Esophagus mucosa (tissue), 1 donor: ENCODE data around the gene LGI4. TPM values are rescaled to one million over a fixed set of nuclear protein-coding genes. Genes with fewer than 3 reads are reported as not detected.
A peak's percentile ranks its signal among the peaks of the same experiment; 100 is the strongest.
"Not testable (repeated sequence)": the region's sequence is repeated elsewhere in the genome, so short reads cannot be mapped to it uniquely, and the experiment has no call there.

Experiments used
- ATAC-seq: fragments of 200-7000 bp; cut with Tn5 transposase; one replicate; pipeline ENCODE4 v1.9.1; 2020
- total RNA-seq: library from RNA; stranded (reverse); gene quantifications from one replicate; pipeline ENCODE4 v1.2.4, GENCODE V29; 2023
- donor health status: DM: yes; HTN: yes; CAD: no.

Gene LGI4
- total RNA-seq, 1 donor from 2014 or later, result 1.4 TPM

DNA sequence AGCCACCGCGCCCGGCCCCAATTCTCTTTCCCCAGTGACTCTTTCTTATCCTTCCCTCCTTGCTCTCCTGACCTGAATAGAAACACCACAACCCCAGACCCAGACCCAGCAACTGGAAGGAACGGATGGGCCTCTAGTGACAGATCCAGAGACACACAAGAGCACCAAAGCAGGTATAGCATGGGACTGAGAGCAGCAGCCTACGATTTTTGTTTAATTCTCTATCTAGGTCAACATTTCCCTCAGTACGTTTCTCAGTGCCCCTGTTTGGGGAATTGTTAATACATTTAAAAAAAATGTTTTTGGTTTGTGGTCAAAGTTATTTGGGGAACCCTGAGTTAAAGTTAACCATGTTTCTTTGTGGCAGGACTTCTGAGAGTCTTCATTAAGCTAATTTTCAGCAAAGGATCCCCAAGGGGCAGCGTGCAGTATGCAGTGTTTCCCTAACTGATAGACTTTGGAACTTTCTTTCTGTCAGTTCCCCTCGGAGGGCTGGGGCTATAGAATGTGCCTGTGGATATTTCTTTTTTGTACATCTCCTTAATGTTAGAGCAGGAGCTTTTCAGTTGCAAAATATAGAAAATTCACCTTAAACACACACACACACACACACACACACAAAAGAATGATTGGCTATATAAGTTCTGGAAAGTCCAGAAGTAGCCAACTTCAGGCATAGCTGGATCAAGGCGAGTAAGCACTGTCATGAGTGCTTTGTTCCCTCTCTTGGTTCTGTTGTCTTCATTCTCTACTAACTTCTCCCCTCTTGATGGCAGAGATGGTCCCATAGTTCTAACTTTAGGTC lies 26.0 kb upstream of the LGI4 start:
- no peak for ATAC-seq

DNA sequence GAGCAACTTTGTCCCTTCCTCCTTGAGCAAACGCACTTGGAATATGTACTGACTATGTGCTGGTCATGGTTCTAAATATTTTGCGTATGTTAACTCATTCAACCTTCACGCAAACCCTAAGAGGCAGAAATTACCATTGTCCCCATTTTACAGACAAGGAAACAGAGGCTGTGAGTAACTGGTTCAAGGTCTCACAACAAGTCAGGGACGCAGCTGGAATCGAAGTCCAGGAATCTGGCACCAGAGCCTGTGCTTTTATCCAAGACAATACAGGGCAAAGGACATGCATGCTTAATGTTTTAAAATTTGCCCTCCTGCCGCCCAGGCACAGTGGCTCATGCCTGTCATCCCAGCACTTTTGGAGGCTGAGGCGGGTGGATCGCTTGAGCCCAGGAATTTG lies 24.7 kb upstream of the LGI4 start:
- no peak for ATAC-seq

DNA sequence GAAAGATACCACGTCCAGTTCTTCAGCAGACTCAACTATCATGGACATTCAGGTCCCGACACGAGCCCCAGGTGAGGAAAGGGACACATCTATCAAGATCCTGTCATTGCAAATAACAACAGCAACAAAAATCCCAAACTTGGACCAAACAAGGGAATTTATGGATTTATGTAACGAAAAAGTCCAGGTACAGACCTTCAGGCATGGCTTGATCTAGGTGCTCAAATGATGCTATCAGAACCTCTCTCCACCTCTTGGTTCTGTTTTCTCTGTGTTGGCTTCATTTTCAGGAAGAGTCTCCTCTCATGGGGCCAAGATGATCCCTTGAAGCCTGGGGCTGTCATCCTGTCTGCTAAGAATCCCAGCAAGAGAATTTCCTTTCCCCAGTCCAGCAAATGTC lies 22.6 kb upstream of the LGI4 start:
- no peak for ATAC-seq

DNA sequence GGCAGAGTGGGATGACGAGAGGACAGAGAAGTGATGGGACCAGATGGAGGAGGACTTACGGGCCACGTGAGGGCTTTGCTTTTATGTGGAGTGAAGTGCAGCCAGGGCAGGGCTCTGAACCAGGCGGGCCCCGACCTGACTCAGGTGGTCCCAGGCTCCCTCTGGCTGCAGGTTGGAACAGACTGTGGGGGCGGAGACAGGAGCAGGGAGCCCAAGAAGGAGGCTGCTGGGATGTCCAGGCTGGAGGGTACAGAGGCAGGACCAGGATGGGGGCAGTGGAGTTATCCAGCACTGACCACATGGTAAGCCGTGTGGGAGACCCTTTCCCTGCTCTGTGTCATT lies 21.8 kb upstream of the LGI4 start:
- ATAC-seq, result no peak

DNA sequence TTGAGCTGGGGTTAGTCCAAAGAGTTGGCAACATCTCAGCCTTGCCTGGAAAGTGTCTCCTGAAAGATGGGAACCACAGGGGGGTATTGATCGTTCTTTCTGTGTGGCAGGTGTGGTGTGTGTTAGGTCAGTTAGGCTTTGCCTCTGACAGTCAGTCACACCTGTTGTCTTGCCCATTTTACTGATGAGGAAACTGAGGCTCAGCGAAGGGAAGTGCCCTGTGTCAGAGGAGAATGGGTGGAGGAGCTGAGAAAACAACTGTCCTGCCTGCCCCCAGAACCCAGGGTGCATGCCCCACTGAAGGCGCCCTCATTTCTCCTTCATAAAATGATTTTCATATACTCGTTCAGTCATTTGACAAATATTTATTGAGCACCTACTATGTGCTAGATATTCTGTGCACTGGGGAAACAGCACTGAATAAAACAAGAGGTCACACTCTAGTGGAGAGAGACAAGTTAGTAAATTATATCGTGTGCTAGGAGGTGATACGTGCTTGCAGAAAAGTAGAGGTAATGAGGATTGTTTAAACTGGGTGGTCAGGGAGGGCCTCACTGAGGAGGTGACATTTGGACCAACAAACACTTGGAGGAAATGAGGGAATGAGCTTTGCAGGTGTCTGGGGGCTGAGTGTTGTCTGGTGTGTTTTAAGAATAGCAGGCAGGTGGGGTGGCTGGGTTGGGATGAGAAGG lies 21.3 kb upstream of the LGI4 start:
- no peak for ATAC-seq

DNA sequence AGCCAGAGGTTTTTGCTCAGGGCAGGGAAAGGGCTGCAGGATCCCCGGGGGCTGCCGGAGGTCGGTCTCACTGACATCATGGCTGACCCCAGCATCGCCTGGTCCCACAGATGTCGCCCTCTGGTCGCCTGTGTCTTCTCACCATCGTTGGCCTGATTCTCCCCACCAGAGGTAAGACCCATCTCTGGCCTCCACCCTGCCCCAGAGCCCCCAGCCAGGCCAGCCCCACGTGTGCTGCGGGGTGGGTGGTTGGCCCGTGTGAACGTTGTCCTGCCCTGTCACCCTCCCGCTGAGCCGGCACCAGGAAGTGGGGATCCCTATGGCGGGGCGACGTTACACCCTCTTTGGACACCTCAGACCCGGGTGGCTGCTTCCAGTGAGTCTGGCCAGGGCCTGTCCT lies 20.6 kb upstream of the LGI4 start:
- ATAC-seq, result peak; percentile 56

DNA sequence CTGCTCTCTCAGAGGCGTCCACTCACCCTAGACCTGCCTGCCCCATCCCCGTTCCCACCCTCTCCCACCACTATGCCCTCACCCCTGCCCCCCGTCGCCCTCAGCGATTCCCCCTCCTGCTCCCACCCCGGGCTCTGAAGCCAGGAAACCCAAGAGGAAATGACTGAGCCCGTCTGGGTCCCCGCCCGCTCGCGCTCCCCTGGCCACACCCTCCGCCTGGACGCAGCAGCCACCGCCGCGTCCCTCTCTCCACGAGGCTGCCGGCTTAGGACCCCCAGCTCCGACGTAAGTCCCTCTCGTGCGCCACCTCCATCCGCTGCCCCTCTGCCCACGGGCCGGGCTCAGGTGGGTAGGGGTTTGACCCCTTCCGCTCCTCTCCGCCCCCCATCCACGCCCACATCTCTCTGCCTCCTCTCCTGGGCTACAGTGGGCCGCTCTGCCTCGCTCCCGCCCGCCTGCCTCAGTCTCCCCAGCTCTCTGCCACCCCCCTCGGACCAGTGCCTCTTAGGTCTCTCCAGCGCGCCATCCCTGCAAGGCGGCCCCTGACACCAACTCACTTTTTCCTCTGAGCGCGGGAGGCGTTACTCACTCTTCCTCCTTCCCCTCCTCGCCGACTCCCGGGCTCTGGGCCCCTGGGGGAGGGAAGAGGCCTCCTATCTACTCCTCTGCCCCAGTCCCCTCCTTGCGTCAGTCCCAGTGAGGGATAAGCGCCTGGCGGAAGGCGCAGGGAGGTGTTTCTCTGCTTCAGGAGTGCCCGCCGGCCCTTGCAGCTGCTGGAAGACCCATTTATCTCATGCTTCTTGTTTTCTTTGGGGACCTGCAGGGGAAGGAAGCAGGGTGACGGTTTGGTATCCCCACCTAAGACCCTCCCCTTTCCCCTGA lies 19.9 kb upstream of the LGI4 start, which contains the start of gene FXYD5:
Gene FXYD5, plus strand, starts transcription at position 211 of the 882 bp plus-strand sequence. CDS start 816 bp downstream, outside the sequence.
- peak; percentile 80 for ATAC-seq

DNA sequence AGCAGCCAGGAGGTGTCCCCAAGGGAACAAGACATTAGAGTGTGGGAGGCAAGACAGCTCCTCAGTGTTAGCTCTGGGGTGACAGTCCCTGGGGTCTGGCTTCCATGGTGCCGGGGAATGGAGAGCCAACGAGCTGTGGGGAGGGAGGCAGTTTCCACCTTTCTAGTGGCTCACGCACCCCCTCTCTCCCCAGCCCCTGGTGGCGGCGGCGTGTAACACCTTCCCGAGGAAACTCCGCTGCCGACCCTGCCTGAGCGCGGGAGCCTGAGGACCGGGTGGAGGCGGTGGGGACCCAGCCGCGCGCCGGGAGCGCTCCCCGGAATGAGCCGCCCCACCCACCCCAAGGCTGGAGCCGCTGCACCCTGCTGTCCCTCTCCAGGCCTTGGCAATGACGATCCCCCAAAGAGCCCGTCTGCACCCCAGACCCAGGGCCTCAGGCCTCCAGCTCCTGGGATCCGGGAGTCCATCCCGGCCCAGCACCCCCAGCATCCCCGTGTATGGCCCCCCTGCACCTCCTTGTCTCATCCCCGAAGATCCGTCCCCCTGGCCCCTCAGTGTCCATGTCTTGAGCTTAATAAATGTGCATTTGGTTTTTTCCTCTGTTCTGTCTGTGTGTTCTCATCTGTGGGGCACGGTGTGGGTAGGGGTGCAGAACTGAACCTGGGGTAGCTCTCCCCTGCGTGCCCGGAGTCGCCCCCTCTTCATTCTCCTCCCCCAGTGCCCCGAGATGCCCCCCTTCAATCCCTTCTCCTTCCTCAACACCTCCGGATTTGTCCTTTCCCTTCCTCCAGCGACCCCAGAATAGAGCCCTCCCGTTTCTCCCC lies 19.1 kb upstream of the LGI4 start:
- ATAC-seq, result peak; percentile 42

DNA sequence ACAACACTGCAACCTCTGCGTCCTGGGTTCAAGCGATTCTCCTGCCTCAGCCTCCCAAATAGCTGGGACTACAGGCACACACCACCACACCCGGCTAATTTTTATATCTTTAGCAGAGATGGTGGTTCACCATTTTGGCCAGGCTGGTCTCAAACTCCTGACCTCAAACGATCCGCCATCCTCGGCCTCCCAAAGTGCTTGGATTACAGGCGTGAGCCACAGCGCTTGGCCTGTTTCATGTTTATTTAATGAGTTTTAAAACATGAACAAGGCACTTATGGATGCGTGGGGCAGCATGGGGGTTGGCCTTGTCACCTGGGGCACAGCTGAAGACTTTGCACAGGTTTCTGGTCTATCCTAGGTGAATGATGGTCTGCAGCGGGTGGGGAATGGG lies 18.3 kb upstream of the LGI4 start:
- ATAC-seq, result not testable (repeated sequence)

DNA sequence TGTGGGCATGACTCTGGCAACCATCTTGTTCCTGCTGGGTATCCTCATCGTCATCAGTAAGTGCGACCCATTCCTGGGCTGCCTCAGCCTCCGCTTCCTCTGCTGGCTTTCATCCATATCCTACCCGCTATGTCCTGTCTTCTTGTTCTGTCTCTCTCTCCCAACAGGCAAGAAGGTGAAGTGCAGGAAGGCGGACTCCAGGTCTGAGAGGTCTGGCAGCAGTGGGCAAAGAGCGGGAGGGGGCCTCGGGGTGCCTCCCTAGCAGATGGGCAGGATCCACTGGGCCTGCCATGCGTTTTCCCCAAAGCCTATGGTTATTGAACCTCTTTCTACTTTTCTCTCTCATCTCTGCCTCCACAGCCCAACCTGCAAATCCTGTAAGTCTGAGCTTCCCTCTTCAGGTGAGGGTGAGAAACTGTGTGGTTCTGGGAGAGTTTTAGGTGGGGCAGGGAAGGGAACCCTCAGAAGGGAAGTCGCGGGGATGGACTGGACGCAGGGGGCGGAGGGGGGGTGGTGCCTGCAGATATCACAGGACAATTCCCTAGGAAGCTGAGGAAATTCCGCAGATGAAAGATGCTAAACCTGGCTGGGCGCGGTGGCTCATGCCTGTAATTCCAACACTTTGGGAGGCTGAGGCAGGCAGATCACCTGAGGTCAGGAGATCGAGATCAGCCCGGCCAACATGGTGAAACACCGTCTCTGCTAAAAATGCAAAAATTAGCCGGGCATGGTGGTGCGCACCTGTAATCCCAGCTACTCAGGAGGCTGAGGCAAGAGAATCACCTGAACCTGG lies 16.6 kb upstream of the LGI4 start:
- ATAC-seq, result no peak

DNA sequence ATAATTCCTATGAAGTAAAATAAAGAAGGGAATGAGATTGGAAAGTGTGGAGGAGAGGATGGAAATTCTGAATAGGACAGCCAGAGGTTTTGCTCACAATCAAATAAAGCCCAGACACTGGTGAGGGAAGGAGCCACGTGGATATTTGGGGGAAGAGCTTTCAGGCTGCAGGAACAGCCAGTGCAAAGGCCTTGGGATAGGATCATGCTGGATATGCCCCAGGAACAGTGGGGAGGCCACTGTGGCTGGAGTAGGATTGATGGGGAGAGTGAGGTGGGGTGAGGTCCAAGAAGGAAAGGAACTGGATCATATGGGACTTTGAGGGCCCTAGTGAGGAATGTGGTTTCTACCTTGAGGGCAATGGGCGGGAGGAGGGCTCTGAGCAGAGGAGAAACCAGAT lies 15.6 kb upstream of the LGI4 start:
- ATAC-seq, result no peak

DNA sequence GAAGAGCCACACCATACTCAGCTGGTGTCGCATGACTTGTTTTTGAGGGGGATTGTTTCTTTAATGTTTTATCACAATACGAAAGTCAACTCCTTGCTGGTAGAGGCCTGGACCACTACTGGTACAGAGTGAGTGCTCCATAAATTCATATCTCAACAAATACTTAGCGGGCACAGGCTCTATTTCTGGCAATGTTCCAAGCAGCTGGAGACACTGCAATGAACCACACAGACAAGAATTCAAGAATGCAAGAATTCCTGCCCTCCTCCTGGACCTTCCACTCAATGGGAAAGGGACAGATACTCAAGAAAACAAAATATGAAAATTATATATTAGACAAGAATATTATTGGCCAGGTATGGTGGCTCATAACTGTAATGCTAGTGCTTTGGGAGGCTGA lies 14.6 kb upstream of the LGI4 start:
- ATAC-seq, result no peak

DNA sequence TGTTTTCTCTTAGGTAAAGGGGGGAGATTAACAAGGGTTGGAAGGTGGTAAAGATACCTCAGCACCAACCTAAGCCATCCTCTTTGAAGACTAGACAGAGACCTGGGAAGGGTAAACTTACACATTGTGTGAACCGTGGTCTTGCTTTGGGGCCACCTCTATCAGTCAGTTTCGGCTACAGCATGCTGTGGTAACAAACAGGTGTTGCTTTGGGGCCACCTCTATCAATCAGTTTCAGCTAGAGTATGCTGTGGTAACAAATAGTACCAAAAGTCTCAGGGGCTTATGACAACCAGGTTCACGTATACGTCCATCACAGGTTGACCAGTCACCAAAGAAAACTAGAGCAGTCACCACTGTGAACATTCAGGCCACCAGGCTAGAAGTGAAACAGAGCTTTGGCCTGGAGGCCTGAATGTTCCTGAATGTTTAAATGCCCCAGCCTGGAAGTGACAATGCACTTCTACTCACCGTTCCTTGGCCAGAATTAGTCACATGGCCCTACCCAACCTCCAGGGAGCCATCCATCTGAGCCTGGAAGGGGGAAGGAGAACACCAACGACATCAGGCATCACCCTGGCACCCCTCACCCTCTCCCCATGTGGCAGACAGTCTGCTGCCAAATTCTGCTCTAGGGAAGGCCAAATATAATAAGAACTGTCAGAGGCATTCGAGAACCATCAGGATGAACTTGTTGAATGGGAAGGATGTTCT lies 12.0 kb upstream of the LGI4 start:
- no peak for ATAC-seq

DNA sequence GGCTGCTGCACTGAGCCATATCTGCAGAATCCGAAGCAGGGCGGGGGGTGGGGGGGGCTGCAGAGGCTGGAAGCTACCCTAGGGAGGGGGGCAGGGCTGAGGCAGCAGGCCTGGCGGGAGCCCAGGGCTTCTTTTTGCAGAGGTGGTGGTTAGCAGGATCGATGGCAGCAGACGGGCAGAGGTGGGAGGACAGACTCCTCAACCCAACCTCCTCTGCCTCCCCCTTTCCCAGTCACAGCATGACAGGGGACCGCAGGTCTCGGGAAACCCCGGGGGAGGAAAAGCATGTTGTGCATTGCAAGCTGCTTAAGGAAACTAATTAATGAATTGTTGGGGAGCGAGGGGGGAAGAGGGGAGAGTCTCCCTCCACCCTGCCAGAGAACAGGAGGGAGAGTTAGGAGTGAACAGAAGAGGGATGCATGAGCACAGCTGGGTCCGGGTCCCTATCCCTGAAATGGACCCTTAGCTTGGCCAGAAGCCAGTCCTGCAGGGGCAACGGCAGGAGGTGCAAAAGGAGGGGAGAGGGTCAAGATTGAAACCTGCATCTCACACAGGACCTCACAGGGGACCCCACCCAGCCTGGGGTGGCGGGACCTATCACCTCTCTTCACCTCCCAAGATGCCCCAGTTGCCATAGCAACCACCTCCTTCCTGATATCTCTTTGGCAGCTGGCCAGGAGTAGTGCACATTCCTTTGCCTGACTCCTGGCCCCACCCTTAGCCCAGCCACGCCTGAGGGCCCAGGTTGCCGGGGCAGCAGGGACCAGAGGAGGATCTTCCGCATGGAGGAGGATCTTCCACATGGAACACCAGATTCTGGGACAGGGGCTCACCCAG lies 10.0 kb upstream of the LGI4 start:
- ATAC-seq, result no peak

DNA sequence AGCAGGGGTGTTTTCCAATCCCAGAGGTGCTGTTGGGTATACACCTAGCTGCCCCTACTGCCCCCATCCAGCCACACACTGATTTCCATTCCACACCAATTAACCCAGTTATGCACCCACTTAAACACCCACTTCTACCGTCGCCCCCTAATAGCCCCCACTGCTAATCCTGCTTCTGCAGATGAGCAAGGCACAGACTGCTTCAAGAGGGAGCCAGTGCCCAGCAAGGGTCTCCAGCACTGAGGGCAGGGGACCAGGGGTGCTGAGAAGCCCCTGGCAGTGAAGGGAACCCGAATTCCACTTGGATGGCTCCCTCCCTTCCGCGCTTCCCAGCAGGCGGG lies 9.4 kb upstream of the LGI4 start:
- ATAC-seq, result no peak

DNA sequence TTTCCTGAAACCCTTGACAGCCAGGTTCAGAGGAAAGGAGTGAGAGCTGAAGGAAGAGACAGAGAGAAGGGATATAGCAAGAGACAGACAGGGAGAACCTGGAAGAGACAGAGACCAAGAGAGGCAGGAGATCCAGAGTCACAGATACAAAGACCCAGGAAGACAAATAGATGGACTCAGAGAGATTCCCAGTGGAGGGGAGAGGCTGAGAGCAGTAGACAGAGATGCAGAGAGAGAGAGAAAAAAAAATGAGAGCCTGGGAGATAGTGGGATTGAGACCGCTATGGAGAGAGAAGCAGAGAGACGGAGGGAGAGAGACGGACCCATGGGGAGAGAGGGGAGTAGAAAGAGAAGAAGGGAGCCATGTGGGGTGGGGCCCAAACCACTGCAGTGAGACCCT lies 9.0 kb upstream of the LGI4 start:
- ATAC-seq, result no peak

DNA sequence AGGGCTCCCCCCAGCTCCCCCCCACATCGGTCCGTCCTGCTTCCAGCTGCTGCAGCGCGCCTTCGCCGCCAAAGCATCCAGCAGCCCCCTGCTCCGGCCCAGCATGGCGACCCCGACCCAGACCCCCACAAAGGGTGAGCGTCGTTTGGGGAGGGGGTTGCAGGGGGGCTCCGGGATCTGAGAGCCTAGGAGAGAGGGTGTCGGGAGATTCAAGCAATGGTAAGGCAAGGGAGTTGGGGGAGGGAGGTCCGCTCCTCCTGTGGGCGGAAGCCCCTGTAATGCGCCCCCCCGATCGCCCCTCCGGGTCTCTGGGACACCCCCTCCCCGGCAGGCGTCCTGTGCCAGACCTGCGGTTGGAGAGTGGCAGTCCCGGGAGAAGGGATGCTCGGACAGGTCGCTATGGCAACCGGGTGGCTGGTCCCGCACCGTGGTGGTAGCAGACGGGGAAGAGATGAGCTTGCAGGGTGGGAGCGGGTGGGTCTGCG lies 8.4 kb upstream of the LGI4 start, which contains the start of gene FXYD7:
Gene FXYD7, plus strand, starts transcription at position 25 of the 485 bp plus-strand sequence. Its CDS starts 79 bp downstream, at position 104.
- no peak for ATAC-seq

DNA sequence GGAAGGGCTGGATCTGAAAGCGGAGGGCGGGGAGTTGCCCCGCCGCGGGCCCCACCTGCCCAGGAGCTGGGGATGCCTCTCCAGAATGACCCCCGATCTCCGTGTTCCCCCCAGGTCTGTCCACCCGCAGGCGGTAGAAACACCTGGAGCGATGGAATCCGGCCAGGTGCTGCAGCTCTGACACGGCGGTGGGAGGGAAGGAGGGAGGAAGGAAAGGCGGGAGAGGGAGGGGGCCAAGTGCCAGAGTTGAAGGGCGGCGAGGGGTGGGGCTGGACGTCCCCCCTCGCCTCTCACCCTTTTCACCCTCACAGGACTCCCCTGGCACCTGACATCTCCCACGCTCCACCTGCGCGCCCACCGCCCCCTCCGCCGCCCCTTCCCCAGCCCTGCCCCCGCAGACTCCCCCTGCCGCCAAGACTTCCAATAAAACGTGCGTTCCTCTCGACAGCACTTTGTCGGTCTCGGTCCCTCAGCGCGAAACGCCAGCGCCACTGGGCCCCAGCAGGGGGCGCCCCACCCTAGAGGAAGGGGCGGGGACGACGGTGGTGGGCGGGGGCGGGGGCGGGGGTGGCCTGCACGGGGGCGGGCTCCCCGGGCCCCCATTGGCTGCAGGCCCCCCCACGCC lies 7.9 kb upstream of the LGI4 start:
- ATAC-seq, result peak; percentile 4
